ENCODE measurements around the gene AHDC1.

The AHDC1 gene

DNA sequence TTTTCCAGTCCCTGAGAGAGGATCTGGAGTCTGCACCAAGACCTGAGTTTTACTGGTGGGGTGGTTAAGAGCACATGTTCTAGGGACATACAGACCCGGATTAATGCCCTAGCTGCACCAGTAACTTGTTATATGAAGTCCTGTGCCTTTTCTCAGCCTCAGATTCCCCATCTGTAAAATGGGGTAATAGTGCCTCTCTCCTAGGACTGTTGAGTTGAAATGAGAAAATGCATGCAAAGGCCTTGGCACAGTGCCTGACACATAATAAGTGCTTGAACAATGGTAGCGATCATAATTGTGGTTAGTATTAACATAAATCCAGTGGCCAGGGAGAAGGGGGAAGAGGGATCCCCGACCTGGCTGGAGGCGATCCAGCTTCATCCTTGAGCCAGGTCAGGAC is 12.3 kb downstream of the AHDC1 start:
- TF ChIP-seq GATA2 (IDR thresholded peaks at IDR 0.05; ENCODE audit: low read depth, low read length) = no peak
- TF ChIP-seq GATA3 (IDR thresholded peaks at IDR 0.05; ENCODE audit: low read depth, low read length) = no peak

DNA sequence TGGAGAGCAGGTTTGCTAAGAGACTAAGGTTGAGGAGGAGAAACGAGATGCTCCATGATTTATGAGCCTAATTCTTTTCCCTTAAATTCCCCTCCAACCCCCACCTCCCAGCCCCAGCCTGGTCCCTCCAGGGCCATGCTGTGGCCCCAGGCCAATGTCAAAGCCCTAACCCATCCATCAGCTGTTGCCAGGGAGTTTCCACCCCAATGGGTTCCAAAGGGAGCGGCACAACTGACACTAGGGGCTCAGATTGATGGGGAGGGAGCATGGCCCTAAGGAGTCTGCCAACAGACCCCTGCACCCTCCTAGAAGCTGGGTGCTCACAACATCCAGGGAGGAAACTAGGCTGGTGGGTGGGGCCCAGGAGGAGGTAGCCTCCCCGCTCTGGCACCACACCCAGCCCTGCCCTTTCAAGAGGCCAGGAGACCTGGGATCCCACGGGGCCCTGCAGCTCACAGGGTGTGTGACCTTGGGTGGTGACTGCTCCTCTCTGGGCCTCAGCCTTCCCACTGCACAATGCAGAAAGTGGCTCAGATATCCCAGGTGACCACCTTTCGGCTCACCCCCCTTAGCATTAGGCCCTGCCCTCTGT is 12.9 kb downstream of the AHDC1 start:
- no peak for TF ChIP-seq GATA3 (IDR thresholded peaks at IDR 0.05; ENCODE audit: low read depth, low read length)
- no peak for TF ChIP-seq GATA2 (IDR thresholded peaks at IDR 0.05; ENCODE audit: low read depth, low read length)

DNA sequence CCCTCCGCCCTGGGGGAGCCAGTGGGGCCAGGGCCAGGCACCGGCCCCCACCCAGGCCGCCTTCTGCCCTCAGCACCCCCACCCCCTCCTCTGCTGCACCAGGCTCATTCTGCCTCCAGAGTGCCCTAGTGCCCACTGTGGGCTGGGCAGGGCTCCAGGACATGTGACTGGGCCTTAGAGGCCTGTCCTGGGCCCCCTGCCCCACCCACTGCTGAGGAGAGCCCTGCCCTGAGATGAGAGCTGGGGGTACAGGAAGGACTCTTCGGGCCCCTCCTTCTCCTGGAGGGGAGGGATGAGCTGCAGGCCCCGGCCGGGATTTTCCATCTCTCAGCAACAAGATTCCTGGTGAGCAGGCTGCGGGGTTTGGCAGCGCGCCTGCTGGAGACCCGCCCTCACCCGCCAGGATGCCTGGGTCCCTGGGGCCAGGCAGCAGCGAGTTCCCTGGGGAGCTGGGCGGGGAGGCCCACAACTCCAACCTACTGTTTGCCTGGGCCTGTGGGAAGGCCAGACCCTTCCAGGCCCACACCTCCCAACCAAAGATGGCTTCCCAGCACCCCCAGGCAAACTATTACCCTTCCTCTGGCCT is 14.0 kb downstream of the AHDC1 start:
- TF ChIP-seq GATA2 (IDR thresholded peaks at IDR 0.05; ENCODE audit: low read depth, low read length) (no peak), GATA3 (IDR thresholded peaks at IDR 0.05; ENCODE audit: low read depth, low read length) (no peak)

DNA sequence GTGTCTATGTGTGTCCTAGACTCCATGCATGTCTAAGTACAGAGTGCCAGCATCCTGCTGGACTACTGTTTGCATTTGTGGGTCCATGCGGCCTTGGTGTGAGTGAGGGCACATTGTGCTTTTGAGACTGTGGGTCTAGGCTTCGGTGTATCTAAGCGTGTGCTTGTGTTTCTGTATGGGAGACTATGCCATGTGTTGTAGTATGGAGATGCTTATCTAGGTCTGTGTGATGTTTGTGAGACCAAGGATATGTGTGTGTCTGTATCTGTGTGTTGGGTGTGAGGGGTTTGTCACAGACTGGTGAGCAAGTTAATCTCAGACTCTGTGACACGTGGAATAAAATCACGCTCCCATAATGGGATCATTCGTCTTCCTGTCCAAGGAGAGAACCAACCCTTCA is 14.5 kb downstream of the AHDC1 start:
- TF ChIP-seq GATA3 (IDR thresholded peaks at IDR 0.05; ENCODE audit: low read depth, low read length) (no peak), GATA2 (IDR thresholded peaks at IDR 0.05; ENCODE audit: low read depth, low read length) (peak; percentile 79)

DNA sequence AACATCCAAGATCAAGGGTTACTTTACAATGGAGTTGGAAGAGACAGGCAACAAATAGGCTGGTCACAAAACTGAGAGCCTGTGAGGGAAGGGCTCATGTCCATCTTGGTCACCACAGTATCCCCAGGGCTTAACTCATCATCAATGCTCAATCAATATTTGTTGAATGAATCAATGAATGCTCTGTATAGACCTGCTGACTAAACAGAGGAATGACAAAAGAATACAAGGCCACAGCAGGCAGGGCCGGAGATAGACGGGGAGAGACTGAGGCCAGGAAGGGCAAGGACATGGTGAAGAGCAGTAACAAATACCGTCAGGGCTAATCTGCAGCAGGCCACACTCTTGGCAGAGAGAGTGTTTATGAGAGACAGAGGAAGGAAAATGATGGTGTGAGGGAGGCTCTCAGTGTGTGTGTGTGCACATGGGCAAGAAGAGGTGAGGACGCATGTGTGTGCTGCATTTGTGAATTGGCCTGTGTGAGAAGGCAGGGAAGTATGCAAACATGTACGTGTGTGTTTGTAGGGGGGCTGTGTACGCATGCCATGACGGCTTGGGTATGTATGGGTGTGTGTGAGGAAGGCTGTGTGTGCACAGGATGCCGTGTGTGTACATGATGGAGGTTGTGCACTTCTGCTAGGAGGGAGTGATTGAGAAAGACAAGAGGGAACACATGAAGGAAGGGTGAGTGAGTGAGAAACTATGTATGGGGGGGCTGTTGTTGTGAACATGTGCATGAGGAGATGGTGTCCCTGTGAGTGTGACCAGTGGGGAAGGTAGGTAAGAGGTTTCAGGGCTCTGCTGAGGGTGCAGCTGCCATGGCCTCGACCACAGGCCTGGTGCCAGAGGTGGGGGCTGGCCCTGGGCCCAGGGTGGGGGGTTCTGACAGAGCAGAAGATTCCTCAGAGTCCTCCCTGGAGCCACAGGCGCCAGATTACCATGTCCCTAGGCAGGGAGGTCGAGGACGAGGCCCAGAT is 15.4 kb downstream of the AHDC1 start:
- TF ChIP-seq GATA2 (IDR thresholded peaks at IDR 0.05; ENCODE audit: low read depth, low read length) (no peak), GATA3 (IDR thresholded peaks at IDR 0.05; ENCODE audit: low read depth, low read length) (no peak)

DNA sequence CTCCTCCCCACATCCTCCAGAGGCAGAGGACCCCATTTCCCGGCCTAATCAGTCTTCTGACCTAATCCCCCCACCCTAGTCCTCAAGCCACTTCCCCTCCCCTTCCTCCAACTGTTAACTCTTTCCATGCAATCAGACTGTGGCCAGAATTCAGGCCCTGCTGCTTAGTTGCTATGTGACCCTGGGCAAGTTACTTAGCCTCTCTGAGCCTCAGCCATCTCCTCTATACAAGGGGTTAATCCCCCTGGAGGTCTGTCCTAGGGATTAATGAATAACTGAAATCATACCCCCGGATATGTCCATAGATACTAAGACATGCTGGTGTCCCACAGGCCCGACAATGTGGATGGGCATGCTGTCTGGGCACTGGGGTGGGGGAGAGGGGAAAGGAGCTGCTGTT is 18.3 kb downstream of the AHDC1 start:
- no peak for TF ChIP-seq GATA3 (IDR thresholded peaks at IDR 0.05; ENCODE audit: low read depth, low read length)
- TF ChIP-seq GATA2 (IDR thresholded peaks at IDR 0.05; ENCODE audit: low read depth, low read length) = no peak

DNA sequence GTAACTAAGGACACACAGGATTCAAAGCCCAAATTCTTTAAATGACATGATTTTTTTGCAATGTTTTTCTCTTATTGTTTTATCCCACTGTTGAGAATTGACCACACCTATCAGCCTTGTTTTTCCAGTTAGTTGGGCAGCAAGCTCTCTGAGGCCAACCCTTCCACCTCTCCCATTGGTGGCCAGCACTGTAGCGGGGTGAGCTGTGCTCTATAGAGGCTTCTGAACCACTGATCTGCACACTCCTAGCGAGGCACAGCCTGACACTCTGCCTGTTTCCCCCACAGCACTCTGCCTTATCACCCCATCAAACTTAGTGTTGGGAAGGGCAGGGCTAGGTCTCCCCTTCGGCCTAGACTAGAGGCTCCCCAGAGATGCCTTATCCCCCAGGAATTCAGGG is 19.5 kb downstream of the AHDC1 start:
- TF ChIP-seq GATA3 (IDR thresholded peaks at IDR 0.05; ENCODE audit: low read depth, low read length) (no peak), GATA2 (IDR thresholded peaks at IDR 0.05; ENCODE audit: low read depth, low read length) (no peak)

DNA sequence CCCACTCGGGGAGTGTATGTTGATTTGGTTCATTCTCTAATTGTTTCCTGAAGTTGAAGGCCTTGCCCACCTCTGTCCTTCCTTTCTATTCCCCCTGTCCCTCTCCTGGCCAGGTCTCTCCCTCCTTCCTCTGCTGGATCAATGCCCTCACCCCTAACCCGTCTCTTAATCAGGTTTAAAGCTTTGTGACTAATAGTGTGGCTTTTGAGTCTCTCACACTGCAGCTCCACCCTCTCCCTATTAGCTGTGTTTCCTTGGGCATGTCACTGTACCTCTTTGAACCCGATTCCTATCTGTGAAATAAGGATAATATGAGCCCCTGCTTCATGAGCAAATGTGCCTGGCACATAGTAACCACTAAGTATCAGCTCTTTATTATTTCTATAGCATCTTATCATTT is 20.5 kb downstream of the AHDC1 start:
- no peak for TF ChIP-seq GATA2 (IDR thresholded peaks at IDR 0.05; ENCODE audit: low read depth, low read length)
- no peak for TF ChIP-seq GATA3 (IDR thresholded peaks at IDR 0.05; ENCODE audit: low read depth, low read length)

DNA sequence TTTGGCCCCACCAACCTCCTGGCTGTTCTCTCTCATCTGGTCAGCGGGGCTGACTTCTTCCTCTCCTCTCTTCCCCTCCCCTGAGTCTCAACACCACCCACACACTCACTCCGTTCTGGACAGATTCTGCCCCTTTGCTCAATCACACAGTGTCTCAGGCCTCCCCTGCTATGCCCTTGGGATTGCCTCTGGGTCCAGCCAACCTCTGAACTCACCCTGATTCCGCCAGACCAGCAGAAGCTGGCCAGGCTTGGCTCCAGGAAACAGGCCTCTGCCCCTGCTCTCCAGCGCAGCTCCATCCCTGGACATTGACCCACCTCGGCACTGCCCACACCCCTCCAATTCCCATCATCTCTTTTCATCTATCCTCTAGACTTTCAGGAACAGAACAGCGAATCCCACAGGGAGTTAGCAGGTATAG is 22.1 kb downstream of the AHDC1 start:
- no peak for TF ChIP-seq GATA2 (IDR thresholded peaks at IDR 0.05; ENCODE audit: low read depth, low read length)
- no peak for TF ChIP-seq GATA3 (IDR thresholded peaks at IDR 0.05; ENCODE audit: low read depth, low read length)

DNA sequence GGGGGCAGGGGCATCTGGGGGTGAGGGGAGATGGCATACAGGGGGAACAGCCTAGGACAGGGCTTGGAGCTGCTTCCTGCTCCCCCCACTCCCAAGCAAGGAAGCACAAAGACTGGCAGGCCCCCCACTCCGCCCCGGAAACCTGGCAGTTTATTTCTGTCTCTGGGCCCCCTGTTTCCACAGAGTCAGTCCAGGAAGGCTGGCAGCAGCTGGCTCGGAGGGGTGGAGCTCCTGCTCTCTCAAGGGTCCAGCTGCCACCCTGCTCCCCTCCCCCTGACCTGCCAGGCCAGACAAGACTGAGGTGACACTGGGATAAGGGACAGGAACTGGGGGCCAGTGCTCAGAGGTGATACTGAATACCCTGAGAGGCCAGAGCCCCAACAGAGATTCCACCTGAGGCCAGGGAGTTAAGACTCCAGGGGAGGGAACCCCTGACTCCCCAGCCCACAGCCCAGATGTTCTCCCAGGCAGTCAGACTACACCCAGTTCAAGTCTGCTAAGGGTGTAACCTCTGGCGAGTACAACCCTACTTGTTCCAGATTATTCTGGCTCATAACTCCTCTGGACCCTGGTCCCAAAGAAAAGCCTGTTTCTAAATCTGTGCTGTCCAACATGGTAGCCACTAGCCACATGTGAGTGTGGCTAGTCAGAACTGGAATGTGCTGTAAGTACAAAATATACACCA is 26.3 kb downstream of the AHDC1 start:
- TF ChIP-seq GATA3 (IDR thresholded peaks at IDR 0.05; ENCODE audit: low read depth, low read length) = no peak

DNA sequence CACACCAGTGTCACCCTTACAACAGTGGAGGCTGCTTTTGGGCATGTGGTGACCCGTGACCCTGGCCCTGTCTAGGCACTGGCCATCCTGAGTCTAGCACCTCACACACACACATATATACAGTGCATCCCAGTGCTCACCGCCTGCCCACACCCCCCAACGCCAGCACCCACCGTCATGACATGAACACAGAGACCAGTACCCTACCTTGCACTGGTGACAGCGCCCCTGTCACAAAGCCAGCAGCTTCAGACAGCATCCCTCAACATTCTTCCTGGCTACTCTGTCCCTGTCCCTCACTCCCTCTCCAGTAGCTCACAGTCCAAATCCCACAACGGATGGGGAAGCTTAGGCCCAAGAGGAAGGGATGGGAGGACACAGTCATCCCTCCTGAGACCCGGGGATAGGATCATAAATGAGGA is 27.1 kb downstream of the AHDC1 start:
- TF ChIP-seq GATA2 (IDR thresholded peaks at IDR 0.05; ENCODE audit: low read depth, low read length) = no peak
- no peak for TF ChIP-seq GATA3 (IDR thresholded peaks at IDR 0.05; ENCODE audit: low read depth, low read length)

DNA sequence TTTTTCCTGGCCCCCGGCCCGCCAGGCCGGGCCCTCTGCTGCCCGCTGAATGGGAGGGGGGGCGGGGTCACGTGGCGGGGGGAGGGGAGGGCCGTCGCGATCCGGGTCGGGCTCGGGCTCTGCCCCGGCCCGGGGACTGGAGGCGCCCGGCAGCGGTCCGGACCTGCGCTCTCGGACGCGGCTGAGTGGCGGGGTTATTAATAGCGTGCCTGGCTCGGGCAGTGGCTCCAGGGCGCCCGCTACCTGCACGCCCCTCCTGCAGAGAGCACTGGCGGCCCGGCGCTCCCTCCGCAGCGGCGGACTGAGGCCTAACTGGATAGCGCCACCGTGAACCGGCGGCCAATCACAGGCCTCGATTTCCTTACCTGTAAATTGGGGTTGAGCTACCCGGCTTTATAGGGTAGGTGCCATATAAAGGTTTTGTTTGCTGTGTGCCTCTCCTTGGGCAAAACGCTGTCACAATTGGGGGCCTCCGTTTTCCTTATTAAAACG is 28.1 kb downstream of the AHDC1 start:
- TF ChIP-seq GATA2 (IDR thresholded peaks at IDR 0.05; ENCODE audit: low read depth, low read length) (no peak), GATA3 (IDR thresholded peaks at IDR 0.05; ENCODE audit: low read depth, low read length) (no peak)

DNA sequence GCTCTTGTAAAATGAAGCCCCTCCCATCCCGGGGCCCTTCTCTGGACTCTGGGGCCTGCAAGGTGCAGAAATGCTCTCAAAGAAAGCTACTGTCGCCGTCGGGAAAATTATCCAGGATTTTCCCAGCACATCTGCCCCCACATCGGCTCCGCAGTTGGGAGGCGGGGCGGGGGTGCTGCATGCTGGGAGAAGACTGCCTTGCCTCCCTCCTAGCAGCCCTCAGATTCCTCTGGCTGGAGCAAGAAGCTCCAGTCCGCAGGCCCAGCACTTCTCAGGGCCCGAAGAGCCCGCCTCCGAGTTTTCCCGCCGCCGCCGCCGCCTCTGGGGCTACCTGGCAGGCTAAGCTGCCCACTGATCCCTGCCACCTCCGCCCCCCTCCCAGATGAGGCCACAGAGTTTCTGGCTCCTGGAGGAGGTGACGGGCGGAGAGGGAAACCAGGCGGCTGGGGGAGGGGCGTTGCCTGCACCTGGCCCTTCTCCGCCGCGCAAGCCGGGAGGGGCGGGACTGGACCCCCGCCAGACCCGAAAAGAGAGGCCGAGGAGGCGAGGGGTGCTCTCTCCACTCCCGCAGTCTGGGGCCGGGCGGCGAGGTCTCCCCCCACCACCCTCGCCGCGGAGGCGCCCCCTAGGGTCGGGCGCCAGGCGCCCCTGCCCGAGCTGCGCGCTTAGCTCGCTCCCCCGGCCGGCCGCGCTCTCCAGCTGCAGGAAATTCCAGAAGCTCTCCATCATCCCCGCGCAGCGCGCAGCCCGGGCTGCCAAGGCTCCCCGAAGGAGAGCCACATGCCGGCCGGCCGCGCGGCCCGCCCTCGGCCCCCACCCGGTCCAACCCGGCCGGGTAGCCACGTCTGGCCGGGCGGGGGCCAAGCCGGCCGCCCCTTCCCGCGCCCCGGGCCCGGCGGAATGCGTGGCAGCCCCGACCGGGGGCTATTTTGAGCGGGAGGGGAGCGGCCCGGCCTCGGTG is 28.8 kb downstream of the AHDC1 start:
- TF ChIP-seq GATA3 (IDR thresholded peaks at IDR 0.05; ENCODE audit: low read depth, low read length) (no peak), GATA2 (IDR thresholded peaks at IDR 0.05; ENCODE audit: low read depth, low read length) (no peak)
